ENCODE measurements around the gene ABHD14A. TPM values are rescaled to one million over a fixed set of nuclear protein-coding genes. Genes with fewer than 3 reads are reported as not detected.

The ABHD14A gene
- polyA plus RNA-seq, 1 of the 3 experiments (the other 2 are of a cell fraction), result 31.5 TPM

GRCh38 chr3:51961602-51962569 is 13.0 kb upstream of the ABHD14A start:
- Histone ChIP-seq H2AFZ (ENCODE audit: low read depth) (no peak overlapping the region), H3K4me2 (no peak overlapping the region), H3K27me3 (ENCODE audit: insufficient read depth) (no peaks in the 10 kb centered on the region), H3K36me3 (replicated peaks in 1 of 2; ENCODE audit: control insufficient read depth in 1 of 2, insufficient read depth in 2 of 2, low read length in 1 of 2) (peaks cover under 1 to 42% of the 10 kb centered on the region in 2 experiments), H3K79me2 (ENCODE audit: insufficient read depth) (peaks cover 31% of the 10 kb centered on the region), H3K27ac (ENCODE audit: low read depth in 2 of 2, low read length in 1 of 2) (no peak overlapping the region), H3K9me2 (no peaks in the 10 kb centered on the region), H4K20me1 (ENCODE audit: insufficient read depth) (0 out of 2 replicates have a peak, but pooled peaks cover 4% of the 10 kb centered on the region), H3F3A (replicated peaks; ENCODE audit: insufficient read depth) (no peaks in the 10 kb centered on the region), H3K4me3 (ENCODE audit: low read depth in 2 of 2, low read length in 1 of 2) (no peak overlapping the region), H3K9ac (no peak overlapping the region), H3K4me1 (ENCODE audit: control insufficient read depth in 1 of 2, insufficient read depth in 2 of 2, low read depth in 1 of 2, low read length in 1 of 2) (peaks cover 4 to 38% of the 10 kb centered on the region in 2 experiments; a peak in 2 of 4 replicates), H3K9me3 (no peaks in the 10 kb centered on the region)
- TF ChIP-seq RCOR1 (IDR thresholded peaks at IDR 0.05; ENCODE audit: low read length) (no peak), TEAD4 (IDR thresholded peaks at IDR 0.05; ENCODE audit: borderline replicate concordance, insufficient read depth) (no peak), CHD2 (IDR thresholded peaks at IDR 0.05; ENCODE audit: low read length, partially characterized antibody) (no peak), PBX3 (IDR thresholded peaks at IDR 0.05) (no peak), GABPA (IDR thresholded peaks at IDR 0.05; ENCODE audit: low read depth) (no peak), POLR2AphosphoS5 (IDR thresholded peaks at IDR 0.05; ENCODE audit: low read depth, low read length) (no peak), EP300 (IDR thresholded peaks at IDR 0.05; ENCODE audit: borderline replicate concordance in 1 of 2, low read depth in 1 of 2, low read length in 1 of 2) (no peak), JUND (IDR thresholded peaks at IDR 0.05) (no peak), YY1 (IDR thresholded peaks at IDR 0.05; ENCODE audit: low read depth) (no peak), USF1 (IDR thresholded peaks at IDR 0.05; ENCODE audit: borderline replicate concordance, low read depth) (no peak), USF2 (IDR thresholded peaks at IDR 0.05; ENCODE audit: borderline replicate concordance, low read depth, low read length) (no peak), SIN3A (IDR thresholded peaks at IDR 0.05; ENCODE audit: borderline replicate concordance, low read depth, low read length) (no peak), RFX5 (IDR thresholded peaks at IDR 0.05; ENCODE audit: low read length) (no peak), MXI1 (IDR thresholded peaks at IDR 0.05; ENCODE audit: low read depth, low read length) (no peak), TAF1 (IDR thresholded peaks at IDR 0.05; ENCODE audit: borderline replicate concordance, low read depth, low read length) (no peak), TCF12 (IDR thresholded peaks at IDR 0.05) (no peak), RAD21 (IDR thresholded peaks at IDR 0.05; ENCODE audit: low read length) (no peak), RXRA (IDR thresholded peaks at IDR 0.05; ENCODE audit: borderline replicate concordance, low read depth) (no peak), SMC3 (IDR thresholded peaks at IDR 0.05; ENCODE audit: low read depth, low read length) (no peak), ELF1 (IDR thresholded peaks at IDR 0.05) (no peak)
- DNase-seq, result no peak
- WGBS (ENCODE audit: low lambda C conversion rate), result 83% methylated on average over 5 of the region's 9 CpGs
- CTCF ChIA-PET, result interaction anchor here (0.6 to 10.7 kb wide), 5 partner anchors 12 to 424 kb away, joined by 3 to 84 read pairs (median 4); partner anchors contain the start of genes ABHD14A, ABHD14B, PARP3 and RRP9
- POLR2A ChIA-PET, result interaction anchor here (0.5 to 1.7 kb wide), 4 partner anchors 12 to 75 kb away, joined by 3 to 4 read pairs (median 3); partner anchors contain the start of genes ABHD14A, ABHD14B and RPL29

Data from SK-N-SH (cell line).